K562 (cell line): Measurements from ENCODE around the gene SPHK1. TPM values are rescaled to one million over a fixed set of nuclear protein-coding genes. Genes with fewer than 3 reads are reported as not detected.
A peak's percentile ranks its signal among the peaks of the same experiment; 100 is the strongest.

Experiments used
- COPS2 ChIP-seq: fragments of 450-650 bp; conservative IDR thresholded peaks from 2 replicates; pipeline ENCODE4 v1.6.1; 2016; ENCODE audit warnings: mild to moderate bottlenecking, moderate library complexity
- ESRRA ChIP-seq: fragments of 450-650 bp; IDR thresholded peaks from 2 replicates; pipeline ENCODE4 v1.6.1; 2014; ENCODE audit warnings: low read depth, mild to moderate bottlenecking, moderate library complexity, borderline replicate concordance
- ETS1 ChIP-seq: conservative IDR thresholded peaks from 2 replicates; pipeline ENCODE4 v1.6.1; 2011; ENCODE audit warnings: low read depth, mild to moderate bottlenecking, low read length; ENCODE audit not compliant: control insufficient read depth
- GATA2 ChIP-seq: sonication (generic); formaldehyde crosslinking; IDR thresholded peaks from 2 replicates; pipeline ENCODE4 v1.4.0; 2020; ENCODE audit warnings: mild to moderate bottlenecking, missing genetic modification reagents
- HDAC2 ChIP-seq: fragments of 450-650 bp; IDR thresholded peaks from 2 replicates; pipeline ENCODE4 v1.6.1; 2016; ENCODE audit warnings: mild to moderate bottlenecking
- HOXB6 ChIP-seq: fragments of 250-450 bp; sonication (Bioruptor Pico); IDR thresholded peaks from 2 replicates; pipeline ENCODE4 v1.5.1; 2022; ENCODE audit warnings: mild to moderate bottlenecking, borderline replicate concordance
- HSF4 ChIP-seq: fragments of 250-450 bp; sonication (Bioruptor Pico); IDR thresholded peaks from 2 replicates; pipeline ENCODE4 v2.1.2; 2022; ENCODE audit warnings: mild to moderate bottlenecking, moderate library complexity, borderline replicate concordance
- MAFF ChIP-seq: IDR thresholded peaks from 2 replicates; pipeline ENCODE4 v1.6.1; 2012; ENCODE audit warnings: low read length, improper control_type of control experiment
- MCM5 ChIP-seq: fragments of 450-650 bp; IDR thresholded peaks from 2 replicates; pipeline ENCODE4 v1.6.1; 2016; ENCODE audit warnings: low read depth
- MEF2A ChIP-seq: IDR thresholded peaks from 2 replicates; pipeline ENCODE4 v1.6.1; 2011; ENCODE audit warnings: low read depth, mild to moderate bottlenecking, low read length, moderate library complexity; ENCODE audit not compliant: control insufficient read depth
- NCOA1 ChIP-seq: fragments of 450-650 bp; IDR thresholded peaks from 2 replicates; pipeline ENCODE4 v1.6.1; 2016; ENCODE audit warnings: low read depth
- NFIX ChIP-seq: fragments of 250-450 bp; sonication (Bioruptor Pico); IDR thresholded peaks from 2 replicates; pipeline ENCODE4 v1.4.0; 2020; ENCODE audit warnings: low read depth, mild to moderate bottlenecking, moderate library complexity
- NFRKB ChIP-seq: fragments of 450-650 bp; IDR thresholded peaks from 2 replicates; pipeline ENCODE4 v1.6.1; 2016; ENCODE audit warnings: low read depth
- NRF1 ChIP-seq, 2 experiments: fragments of 450-650 bp; IDR thresholded peaks in 1 of 2; conservative IDR thresholded peaks in 1 of 2; 2 replicates each; pipeline ENCODE4 v1.6.1; 2014; ENCODE audit warnings: mild to moderate bottlenecking in 2 of 2
- PHF21A ChIP-seq: fragments of 450-650 bp; IDR thresholded peaks from 2 replicates; pipeline ENCODE4 v1.6.1; 2017; ENCODE audit warnings: low read depth, borderline replicate concordance
- RBM22 ChIP-seq: fragments of 200-400 bp; formaldehyde crosslinking; IDR thresholded peaks from 2 replicates; pipeline ENCODE4 v1.6.1; 2018; ENCODE audit warnings: low read length, low read depth; ENCODE audit not compliant: poor library complexity, severe bottlenecking
- SAP30 ChIP-seq: fragments of 200-600 bp; sonication (generic); IDR thresholded peaks from 2 replicates; pipeline ENCODE4 v1.6.1; 2012; ENCODE audit warnings: borderline replicate concordance, low read depth, mild to moderate bottlenecking, moderate library complexity, low read length, control low read depth, inconsistent platforms; ENCODE audit not compliant: insufficient read depth, poor library complexity, severe bottlenecking
- SETDB1 ChIP-seq: IDR thresholded peaks from one replicate; pipeline ENCODE4 v1.6.1; 2012; ENCODE audit warnings: low read length, control low read depth, inconsistent platforms
- SNIP1 ChIP-seq: fragments of 450-650 bp; IDR thresholded peaks from 2 replicates; pipeline ENCODE4 v1.7.1; 2017; ENCODE audit warnings: low read depth, mild to moderate bottlenecking
- TAF1 ChIP-seq: IDR thresholded peaks from 2 replicates; pipeline ENCODE4 v1.6.1; 2011; ENCODE audit warnings: mild to moderate bottlenecking, low read length, moderate library complexity; ENCODE audit not compliant: insufficient read depth, control insufficient read depth, severe bottlenecking; ENCODE audit errors: extremely low read depth
- TBP ChIP-seq: optimal IDR thresholded peaks from 2 replicates; pipeline ENCODE3; 2011; ENCODE audit warnings: low read depth, low read length, improper control_type of control experiment
- TSC22D4 ChIP-seq: fragments of 450-650 bp; IDR thresholded peaks from 2 replicates; pipeline ENCODE4 v1.6.1; 2016; ENCODE audit warnings: missing genetic modification characterization, missing biosample characterization, control low read depth
- ZBTB5 ChIP-seq: fragments of 450-650 bp; IDR thresholded peaks from 2 replicates; pipeline ENCODE4 v1.6.1; 2017; ENCODE audit warnings: antibody characterized with exemption
- ZNF12 ChIP-seq: sonication (generic); formaldehyde crosslinking; IDR thresholded peaks from 2 replicates; pipeline ENCODE4 v1.4.0; 2020; ENCODE audit warnings: mild to moderate bottlenecking, missing genetic modification reagents
- ZNF253 ChIP-seq: fragments of 250-450 bp; sonication (Bioruptor Pico); conservative IDR thresholded peaks from 2 replicates; pipeline ENCODE4 v1.6.1; 2021; ENCODE audit warnings: mild to moderate bottlenecking
- polyA plus RNA-seq, 8 experiments: library from polyadenylated mRNA; depleted of rRNA in 4 of 8; stranded (reverse) in 5 of 8; unstranded in 3 of 8; fragments of >200 nt; fragmentation: Nextera tagmentation in 2 of 8; fragmentation: Illumina TruSeq in 1 of 8; extraction: Ambion mirVana in 2 of 8; extraction: Trizol in 1 of 8; gene quantifications; 2 replicates each; pipeline versions ENCODE4 v1.2.1 to v1.2.3, GENCODE V29; 2011 to 2014; ENCODE audit warnings: inconsistent platforms in 1 of 8, missing spikeins in 1 of 8
- total RNA-seq, 7 experiments: library from RNA; depleted of rRNA in 6 of 7; stranded (reverse); fragments of >200 nt in 6 of 7; fragmentation: Illumina TruSeq in 2 of 7; extraction: Trizol in 2 of 7; gene quantifications; 2 replicates each; pipeline versions ENCODE4 v1.2.1 to v1.2.3, GENCODE V29; 2011 to 2021; ENCODE audit warnings: low replicate concordance in 1 of 7

Gene SPHK1
- total and polyA plus RNA-seq, 9 of the 15 experiments (the other 6 are each of a cell fraction or from before 2014, with no cell fraction given), result 0.21 to 60.3 (median 14.5) TPM

GRCh38 chr17:76414334-76415295 is 30.2 kb downstream of the SPHK1 start (continued):
- TF ChIP-seq TAF1, result no peak
- no peak; the same call in 1 of the 2 replicates for TF ChIP-seq GATA2 (CRISPR knock-in tag)
- TF ChIP-seq NCOA1, result peak; percentile 32; the same call in 1 of the 2 replicates
- TF ChIP-seq MCM5, result no peak
- TF ChIP-seq NRF1 (conservative IDR thresholded peaks at IDR 0.05 in 1 of 2, IDR thresholded peaks at IDR 0.05 in 1 of 2), result 0 out of 4 replicates have a peak, but pooled peaks of 1 of the 2 experiments have one; percentile 15
- no peak for TF ChIP-seq NFRKB
- 0 out of 2 replicates have a peak, but pooled peaks have one; percentile 47 for TF ChIP-seq HDAC2
- no peak for TF ChIP-seq ZBTB5
- no peak for TF ChIP-seq ZNF253
- no peak for TF ChIP-seq SNIP1
- no peak for TF ChIP-seq HOXB6 (CRISPR knock-in tag)
- TF ChIP-seq PHF21A, result peak; percentile 57; the same call in 1 of the 2 replicates
- no peak for TF ChIP-seq TSC22D4 (tag)
- TF ChIP-seq ZNF12 (CRISPR knock-in tag), result no peak
- TF ChIP-seq RBM22, result no peak
- TF ChIP-seq ESRRA, result 0 out of 2 replicates have a peak, but pooled peaks have one; percentile 55
- no peak for TF ChIP-seq TBP
- TF ChIP-seq COPS2, result no peak
- 0 out of 2 replicates have a peak, but pooled peaks have one; percentile 44 for TF ChIP-seq ETS1
- TF ChIP-seq NFIX (CRISPR knock-in tag), result peak; percentile 74
- TF ChIP-seq SETDB1, result no peak
- no peak for TF ChIP-seq MAFF
- TF ChIP-seq HSF4 (CRISPR knock-in tag), result no peak
- TF ChIP-seq MEF2A, result no peak
- no peak for TF ChIP-seq SAP30
